ENCODE results near the gene TMEM163.

GRCh38 chr2:134431838-134432434 lies 286.9 kb downstream of the TMEM163 start:
- TF ChIP-seq POLR2A (IDR thresholded peaks at IDR 0.05) (no peak), CTCF (IDR thresholded peaks at IDR 0.05) (no peak), POLR2AphosphoS5 (IDR thresholded peaks at IDR 0.05) (no peak)

Data from stomach (tissue), 4 donors.